K562 (cell line): ENCODE results near the gene COPB2. TPM values are rescaled to one million over a fixed set of nuclear protein-coding genes. Genes with fewer than 3 reads are reported as not detected.

Source experiments
- ARID2 ChIP-seq: fragments of 450-650 bp; IDR thresholded peaks from 2 replicates; pipeline ENCODE4 v1.6.1; 2017; ENCODE audit warnings: antibody characterized with exemption, mild to moderate bottlenecking
- ATF1 ChIP-seq, 2 experiments: fragments of 450-650 bp in 1 of 2; IDR thresholded peaks; 2 replicates each; pipeline ENCODE4 v1.6.1; 2016; ENCODE audit warnings: missing compliant biosample characterization in 1 of 2, missing genetic modification characterization in 1 of 2
- CBX1 ChIP-seq: sonication (generic); IDR thresholded peaks from 2 replicates; pipeline ENCODE4 v1.6.1; 2016; ENCODE audit warnings: antibody characterized with exemption, low read depth, mild to moderate bottlenecking
- GATA2 ChIP-seq: sonication (generic); formaldehyde crosslinking; IDR thresholded peaks from 2 replicates; pipeline ENCODE4 v1.4.0; 2020; ENCODE audit warnings: mild to moderate bottlenecking, missing genetic modification reagents
- GATAD2B ChIP-seq: fragments of 450-650 bp; IDR thresholded peaks from 2 replicates; pipeline ENCODE4 v1.6.1; 2017; ENCODE audit warnings: mild to moderate bottlenecking, borderline replicate concordance
- MAZ ChIP-seq, 2 experiments: fragments of 450-650 bp in 1 of 2; sonication (generic) in 1 of 2; formaldehyde crosslinking; IDR thresholded peaks in 1 of 2; conservative IDR thresholded peaks in 1 of 2; 2 replicates each; pipeline versions ENCODE4 v1.4.0 to v1.5.0; 2020; ENCODE audit warnings: mild to moderate bottlenecking in 1 of 2, missing genetic modification reagents in 1 of 2
- MTA3 ChIP-seq: fragments of 450-650 bp; formaldehyde crosslinking; IDR thresholded peaks from 2 replicates; pipeline ENCODE4 v1.6.1; 2017; ENCODE audit warnings: mild to moderate bottlenecking, borderline replicate concordance
- NR1H2 ChIP-seq: sonication (generic); formaldehyde crosslinking; IDR thresholded peaks from 2 replicates; pipeline ENCODE4 v1.4.0; 2020; ENCODE audit warnings: mild to moderate bottlenecking, missing genetic modification reagents
- PHTF2 ChIP-seq: fragments of 250-450 bp; sonication (Bioruptor Pico); IDR thresholded peaks from 2 replicates; pipeline ENCODE4 v1.5.0; 2021; ENCODE audit warnings: mild to moderate bottlenecking
- RBM25 ChIP-seq: fragments of 200-400 bp; formaldehyde crosslinking; IDR thresholded peaks from 2 replicates; pipeline ENCODE4 v1.6.1; 2018; ENCODE audit warnings: low read length, low read depth, moderate library complexity; ENCODE audit not compliant: severe bottlenecking
- SOX6 ChIP-seq: fragments of 450-650 bp; IDR thresholded peaks from 2 replicates; pipeline ENCODE4 v1.6.1; 2014; ENCODE audit warnings: mild to moderate bottlenecking
- ZKSCAN3 ChIP-seq: fragments of 250-450 bp; sonication (Bioruptor Pico); IDR thresholded peaks from 2 replicates; pipeline ENCODE4 v1.4.0; 2020
- ZNF76 ChIP-seq: fragments of 250-450 bp; sonication (Bioruptor Pico); IDR thresholded peaks from 2 replicates; pipeline ENCODE4 v1.4.0; 2020; ENCODE audit warnings: mild to moderate bottlenecking, moderate library complexity, borderline replicate concordance
- polyA plus RNA-seq, 8 experiments: library from polyadenylated mRNA; depleted of rRNA in 4 of 8; stranded (reverse) in 5 of 8; unstranded in 3 of 8; fragments of >200 nt; fragmentation: Nextera tagmentation in 2 of 8; fragmentation: Illumina TruSeq in 1 of 8; extraction: Ambion mirVana in 2 of 8; extraction: Trizol in 1 of 8; gene quantifications; 2 replicates each; pipeline versions ENCODE4 v1.2.1 to v1.2.3, GENCODE V29; 2011 to 2014; ENCODE audit warnings: inconsistent platforms in 1 of 8, missing spikeins in 1 of 8
- total RNA-seq, 7 experiments: library from RNA; depleted of rRNA in 6 of 7; stranded (reverse); fragments of >200 nt in 6 of 7; fragmentation: Illumina TruSeq in 2 of 7; extraction: Trizol in 2 of 7; gene quantifications; 2 replicates each; pipeline versions ENCODE4 v1.2.1 to v1.2.3, GENCODE V29; 2011 to 2021; ENCODE audit warnings: low replicate concordance in 1 of 7
- TF ChIP-seq, protein P1 (sequence below): fragments of 450-650 bp; IDR thresholded peaks from 2 replicates; pipeline ENCODE4 v1.6.1; 2017; ENCODE audit warnings: mild to moderate bottlenecking, moderate library complexity
- TF ChIP-seq, protein P2 (sequence below), 2 experiments: fragments of 450-650 bp; conservative IDR thresholded peaks; 2 replicates each; pipeline ENCODE4 v1.6.1; 2017; ENCODE audit warnings: mild to moderate bottlenecking in 2 of 2, moderate library complexity in 2 of 2
- TF ChIP-seq, protein P3 (sequence below): fragments of 450-650 bp; formaldehyde crosslinking; IDR thresholded peaks from 2 replicates; pipeline ENCODE4 v1.4.0; 2020; ENCODE audit warnings: mild to moderate bottlenecking, moderate library complexity
- TF ChIP-seq, protein P4 (sequence below), 2 experiments: fragments of 450-650 bp in 1 of 2; sonication (generic) in 1 of 2; formaldehyde crosslinking in 1 of 2; IDR thresholded peaks in 1 of 2; conservative IDR thresholded peaks in 1 of 2; 2 replicates each; pipeline versions ENCODE4 v1.6.1 to v1.8.1; 2016 to 2023; ENCODE audit warnings: mild to moderate bottlenecking in 2 of 2, moderate library complexity in 2 of 2, inconsistent platforms in 1 of 2, missing genetic modification reagents in 1 of 2
- TF ChIP-seq, protein P5 (sequence below): sonication (generic); IDR thresholded peaks from 2 replicates; pipeline ENCODE4 v1.6.1; 2016
- TF ChIP-seq, protein P6 (sequence below): fragments of 250-450 bp; sonication (Bioruptor Pico); IDR thresholded peaks from 2 replicates; pipeline ENCODE4 v1.8.0; 2021; ENCODE audit warnings: moderate library complexity, mild to moderate bottlenecking, inconsistent platforms

COPB2 gene
- total and polyA plus RNA-seq, 9 of the 15 experiments (the other 6 are each of a cell fraction or from before 2014, with no cell fraction given): 64.3 to 189 (median 130) TPM

DNA sequence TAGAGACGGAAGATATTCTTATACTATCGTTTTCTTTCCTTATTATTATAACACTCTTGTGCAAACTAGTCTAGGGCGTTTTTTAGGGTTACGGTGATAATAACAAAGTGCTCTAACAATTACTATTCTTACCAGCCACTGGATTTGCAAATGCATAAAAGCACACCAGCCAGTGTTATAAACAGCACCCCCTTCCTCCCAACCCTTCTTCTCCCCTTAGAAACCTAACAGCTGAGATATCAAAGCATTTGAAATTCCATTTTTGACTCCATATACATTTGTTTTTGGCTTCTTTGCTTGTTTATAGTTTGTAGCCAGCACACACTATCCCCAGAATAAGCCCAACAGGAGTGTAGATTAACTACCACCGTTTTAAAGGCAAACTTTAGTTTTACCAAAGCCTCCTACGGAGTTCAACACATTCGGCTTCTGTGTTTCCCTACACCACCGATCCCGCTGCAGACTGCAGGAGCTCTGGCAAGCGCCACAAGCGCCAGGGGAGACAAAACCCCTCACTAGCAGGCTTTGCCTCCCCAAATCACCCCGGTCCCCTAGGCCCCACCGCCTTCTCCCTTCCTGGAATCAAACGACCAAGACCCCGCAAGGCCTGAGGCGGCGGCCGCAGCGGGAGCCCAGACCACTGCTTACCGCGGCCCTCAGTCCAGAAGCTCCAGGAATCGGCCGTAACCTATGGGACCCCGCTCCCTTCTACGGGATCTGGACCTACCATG, 461 bp downstream of the COPB2 start (continued):
- TF ChIP-seq, protein P1, sequence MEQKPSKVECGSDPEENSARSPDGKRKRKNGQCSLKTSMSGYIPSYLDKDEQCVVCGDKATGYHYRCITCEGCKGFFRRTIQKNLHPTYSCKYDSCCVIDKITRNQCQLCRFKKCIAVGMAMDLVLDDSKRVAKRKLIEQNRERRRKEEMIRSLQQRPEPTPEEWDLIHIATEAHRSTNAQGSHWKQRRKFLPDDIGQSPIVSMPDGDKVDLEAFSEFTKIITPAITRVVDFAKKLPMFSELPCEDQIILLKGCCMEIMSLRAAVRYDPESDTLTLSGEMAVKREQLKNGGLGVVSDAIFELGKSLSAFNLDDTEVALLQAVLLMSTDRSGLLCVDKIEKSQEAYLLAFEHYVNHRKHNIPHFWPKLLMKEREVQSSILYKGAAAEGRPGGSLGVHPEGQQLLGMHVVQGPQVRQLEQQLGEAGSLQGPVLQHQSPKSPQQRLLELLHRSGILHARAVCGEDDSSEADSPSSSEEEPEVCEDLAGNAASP: no peak
- no peak for TF ChIP-seq MTA3
- TF ChIP-seq, protein P2, sequence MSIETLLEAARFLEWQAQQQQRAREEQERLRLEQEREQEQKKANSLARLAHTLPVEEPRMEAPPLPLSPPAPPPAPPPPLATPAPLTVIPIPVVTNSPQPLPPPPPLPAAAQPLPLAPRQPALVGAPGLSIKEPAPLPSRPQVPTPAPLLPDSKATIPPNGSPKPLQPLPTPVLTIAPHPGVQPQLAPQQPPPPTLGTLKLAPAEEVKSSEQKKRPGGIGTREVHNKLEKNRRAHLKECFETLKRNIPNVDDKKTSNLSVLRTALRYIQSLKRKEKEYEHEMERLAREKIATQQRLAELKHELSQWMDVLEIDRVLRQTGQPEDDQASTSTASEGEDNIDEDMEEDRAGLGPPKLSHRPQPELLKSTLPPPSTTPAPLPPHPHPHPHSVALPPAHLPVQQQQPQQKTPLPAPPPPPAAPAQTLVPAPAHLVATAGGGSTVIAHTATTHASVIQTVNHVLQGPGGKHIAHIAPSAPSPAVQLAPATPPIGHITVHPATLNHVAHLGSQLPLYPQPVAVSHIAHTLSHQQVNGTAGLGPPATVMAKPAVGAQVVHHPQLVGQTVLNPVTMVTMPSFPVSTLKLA (conservative IDR thresholded peaks at IDR 0.05): 0 out of 4 replicates have a peak, but pooled peaks of 1 of the 2 experiments have one; percentile 29
- TF ChIP-seq, protein P3, sequence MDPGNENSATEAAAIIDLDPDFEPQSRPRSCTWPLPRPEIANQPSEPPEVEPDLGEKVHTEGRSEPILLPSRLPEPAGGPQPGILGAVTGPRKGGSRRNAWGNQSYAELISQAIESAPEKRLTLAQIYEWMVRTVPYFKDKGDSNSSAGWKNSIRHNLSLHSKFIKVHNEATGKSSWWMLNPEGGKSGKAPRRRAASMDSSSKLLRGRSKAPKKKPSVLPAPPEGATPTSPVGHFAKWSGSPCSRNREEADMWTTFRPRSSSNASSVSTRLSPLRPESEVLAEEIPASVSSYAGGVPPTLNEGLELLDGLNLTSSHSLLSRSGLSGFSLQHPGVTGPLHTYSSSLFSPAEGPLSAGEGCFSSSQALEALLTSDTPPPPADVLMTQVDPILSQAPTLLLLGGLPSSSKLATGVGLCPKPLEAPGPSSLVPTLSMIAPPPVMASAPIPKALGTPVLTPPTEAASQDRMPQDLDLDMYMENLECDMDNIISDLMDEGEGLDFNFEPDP (CRISPR knock-in tag): no peak
- no peak for TF ChIP-seq ARID2
- TF ChIP-seq, protein P4, sequence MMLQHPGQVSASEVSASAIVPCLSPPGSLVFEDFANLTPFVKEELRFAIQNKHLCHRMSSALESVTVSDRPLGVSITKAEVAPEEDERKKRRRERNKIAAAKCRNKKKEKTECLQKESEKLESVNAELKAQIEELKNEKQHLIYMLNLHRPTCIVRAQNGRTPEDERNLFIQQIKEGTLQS (IDR thresholded peaks at IDR 0.05): no peak
- TF ChIP-seq, protein P4 (CRISPR knock-in tag; conservative IDR thresholded peaks at IDR 0.05): no peak
- TF ChIP-seq GATAD2B: no peak
- TF ChIP-seq, protein P5, sequence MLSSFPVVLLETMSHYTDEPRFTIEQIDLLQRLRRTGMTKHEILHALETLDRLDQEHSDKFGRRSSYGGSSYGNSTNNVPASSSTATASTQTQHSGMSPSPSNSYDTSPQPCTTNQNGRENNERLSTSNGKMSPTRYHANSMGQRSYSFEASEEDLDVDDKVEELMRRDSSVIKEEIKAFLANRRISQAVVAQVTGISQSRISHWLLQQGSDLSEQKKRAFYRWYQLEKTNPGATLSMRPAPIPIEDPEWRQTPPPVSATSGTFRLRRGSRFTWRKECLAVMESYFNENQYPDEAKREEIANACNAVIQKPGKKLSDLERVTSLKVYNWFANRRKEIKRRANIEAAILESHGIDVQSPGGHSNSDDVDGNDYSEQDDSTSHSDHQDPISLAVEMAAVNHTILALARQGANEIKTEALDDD: no peak
- no peak for TF ChIP-seq SOX6
- no peak for TF ChIP-seq GATA2 (CRISPR knock-in tag)
- 0 out of 4 replicates have a peak, but pooled peaks of 1 of the 2 experiments have one; percentile 39 for TF ChIP-seq MAZ (CRISPR knock-in tag; conservative IDR thresholded peaks at IDR 0.05 in 1 of 2, IDR thresholded peaks at IDR 0.05 in 1 of 2)
- TF ChIP-seq NR1H2: no peak
- TF ChIP-seq ZKSCAN3 (CRISPR knock-in tag): no peak
- no peak for TF ChIP-seq CBX1
- no peak for TF ChIP-seq ZNF76 (CRISPR knock-in tag)
- TF ChIP-seq, protein P6, sequence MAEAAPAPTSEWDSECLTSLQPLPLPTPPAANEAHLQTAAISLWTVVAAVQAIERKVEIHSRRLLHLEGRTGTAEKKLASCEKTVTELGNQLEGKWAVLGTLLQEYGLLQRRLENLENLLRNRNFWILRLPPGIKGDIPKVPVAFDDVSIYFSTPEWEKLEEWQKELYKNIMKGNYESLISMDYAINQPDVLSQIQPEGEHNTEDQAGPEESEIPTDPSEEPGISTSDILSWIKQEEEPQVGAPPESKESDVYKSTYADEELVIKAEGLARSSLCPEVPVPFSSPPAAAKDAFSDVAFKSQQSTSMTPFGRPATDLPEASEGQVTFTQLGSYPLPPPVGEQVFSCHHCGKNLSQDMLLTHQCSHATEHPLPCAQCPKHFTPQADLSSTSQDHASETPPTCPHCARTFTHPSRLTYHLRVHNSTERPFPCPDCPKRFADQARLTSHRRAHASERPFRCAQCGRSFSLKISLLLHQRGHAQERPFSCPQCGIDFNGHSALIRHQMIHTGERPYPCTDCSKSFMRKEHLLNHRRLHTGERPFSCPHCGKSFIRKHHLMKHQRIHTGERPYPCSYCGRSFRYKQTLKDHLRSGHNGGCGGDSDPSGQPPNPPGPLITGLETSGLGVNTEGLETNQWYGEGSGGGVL (CRISPR knock-in tag): no peak
- no peak for TF ChIP-seq PHTF2 (CRISPR knock-in tag)
- no peak for TF ChIP-seq ATF1 (CRISPR knock-in tag; IDR thresholded peaks at IDR 0.05)
- TF ChIP-seq ATF1 (tag; IDR thresholded peaks at IDR 0.05): no peak
- TF ChIP-seq RBM25: no peak
